Heart left ventricle (tissue), 16 donors: Measurements from ENCODE around the gene NAPG. TPM values are rescaled to one million over a fixed set of nuclear protein-coding genes. Genes with fewer than 3 reads are reported as not detected.
"Not testable (repeated sequence)": the region's sequence is repeated elsewhere in the genome, so short reads cannot be mapped to it uniquely, and the experiment has no call there.

ENCODE experiments used
- ATAC-seq, 4 donors: fragments of 200-7000 bp; cut with Tn5 transposase; one replicate each; pipeline ENCODE4 v1.9.1; 2020 to 2022; ENCODE audit warnings: moderate library complexity in 4 of 4, mild to moderate bottlenecking in 3 of 4, moderate number of reproducible peaks in 1 of 4
- DNase-seq, 5 donors: peaks; one replicate each; pipeline ENCODE4 v3.0.0-alpha.2; 2020
- H3K27ac ChIP-seq, 12 donors: fragments of 200-600 bp; sonication (generic) in 4 of 12; one replicate each; pipeline versions ENCODE4 v1.5.0 to v1.8.0; 2016 to 2022; ENCODE audit warnings: mild to moderate bottlenecking in 2 of 12
- H3K27me3 ChIP-seq, 9 donors: fragments of 200-600 bp; sonication (generic) in 2 of 9; one replicate each; pipeline versions ENCODE4 v1.5.1 to v1.8.0; 2016 to 2022; ENCODE audit warnings: mild to moderate bottlenecking in 3 of 9
- H3K36me3 ChIP-seq, 9 donors: fragments of 200-600 bp; sonication (generic) in 2 of 9; one replicate each; pipeline versions ENCODE4 v1.5.0 to v1.8.0; 2018 to 2022; ENCODE audit warnings: mild to moderate bottlenecking in 2 of 9
- H3K4me1 ChIP-seq, 12 donors: fragments of 200-600 bp; sonication (generic) in 4 of 12; one replicate each; pipeline versions ENCODE4 v1.5.0 to v1.8.0; 2016 to 2022; ENCODE audit warnings: mild to moderate bottlenecking in 3 of 12
- H3K4me3 ChIP-seq, 12 donors: fragments of 200-600 bp; sonication (generic) in 4 of 12; one replicate each; pipeline versions ENCODE4 v1.5.0 to v1.8.0; 2017 to 2022; ENCODE audit warnings: mild to moderate bottlenecking in 9 of 12, moderate library complexity in 4 of 12
- H3K9me3 ChIP-seq, 12 donors: fragments of 200-600 bp; sonication (generic) in 4 of 12; one replicate each; pipeline versions ENCODE4 v1.5.0 to v1.8.0; 2016 to 2022; ENCODE audit warnings: mild to moderate bottlenecking in 1 of 12
- POLR2A ChIP-seq, 2 donors: fragments of 450-650 bp; IDR thresholded peaks; one replicate each; pipeline ENCODE4 v1.6.1; 2017; ENCODE audit warnings: antibody characterized with exemption in 2 of 2, mild to moderate bottlenecking in 2 of 2, moderate library complexity in 2 of 2
- WGBS, 4 donors: extraction: QIAGEN DNeasy Blood & Tissue Kit in 2 of 4; methylation state at CpG; one replicate each; pipeline versions ENCODE4 v1.1.5 to v1.1.7; 2013 to 2018; 5-methylcytosine and 5-hydroxymethylcytosine counted together
- intact Hi-C, 10 donors: fragments of 100-400 bp; cut with DNase I; formaldehyde crosslinking; loops; one replicate each; pipeline versions ENCODE4 v1.11.1 to v1.14.2; 2022
- polyA plus RNA-seq, 2 donors: library from polyadenylated mRNA; stranded (reverse); fragments of 200-250 nt; gene quantifications; one replicate each; pipeline ENCODE4 v1.2.3, GENCODE V29; 2013
- total RNA-seq, 9 donors: library from RNA; depleted of rRNA in 2 of 9; stranded (reverse); fragments of >200 nt in 2 of 9; fragmentation: NEBNext Ultra II Directional in 3 of 9; extraction: Animal tissue kit (Norgen Biotek cat#: 25700) in 3 of 9; gene quantifications; one replicate each; pipeline versions ENCODE4 v1.1.0 to v1.2.4, GENCODE V29; 2016 to 2023
- TF ChIP-seq, protein P1 (sequence below), 12 donors: fragments of 200-600 bp; sonication (generic) in 4 of 12; IDR thresholded peaks; one replicate each; pipeline versions ENCODE4 v1.5.0 to v1.8.0; 2018 to 2022; ENCODE audit warnings: antibody characterized with exemption in 12 of 12, mild to moderate bottlenecking in 5 of 12
- donor health status: ischemic (EF 13 %, LVEDD 7.1; RV severe dilation, severe dysfunction).
- donor health status: healthy with polysubstance abuse.
- donor health status: DM: no; HTN: yes; CAD: no.
- donor health status: DM: no; HTN: no; CAD: no.
- donor health status: ischemic (EF 25% LVEDD 6.9; RV normal size, moderate dysfunction).
- donor health status: ischemic (EF 25% LVEDD 5.7; RV mildly dilated, moderate dysfunction).
- donor health status: healthy.
- donor health status: DM: yes; HTN: yes; CAD: no.
- donor health status: ischemic (EF 35%, LVEDD 5.7; RV mildly dilated, moderate dysfunction).
- donor health status: nonischemic (EF 11% LVEDD 7.7; RV severe dilation, severe dysfunction).
- donor health status: DM: yes; HTN: yes; CAD: no.
- donor health status: PGD.
- donor health status: ischemic (EF 29% LVEDD 5.4; RV normal size, mild dysfunction).
- donor health status: nonischemic (EF 23%, LVEDD 6.1; RV moderate dilation, normal function).

NAPG gene
- total and polyA plus RNA-seq, 11 donors: 12.7 to 46.3 (median 34.5) TPM

DNA sequence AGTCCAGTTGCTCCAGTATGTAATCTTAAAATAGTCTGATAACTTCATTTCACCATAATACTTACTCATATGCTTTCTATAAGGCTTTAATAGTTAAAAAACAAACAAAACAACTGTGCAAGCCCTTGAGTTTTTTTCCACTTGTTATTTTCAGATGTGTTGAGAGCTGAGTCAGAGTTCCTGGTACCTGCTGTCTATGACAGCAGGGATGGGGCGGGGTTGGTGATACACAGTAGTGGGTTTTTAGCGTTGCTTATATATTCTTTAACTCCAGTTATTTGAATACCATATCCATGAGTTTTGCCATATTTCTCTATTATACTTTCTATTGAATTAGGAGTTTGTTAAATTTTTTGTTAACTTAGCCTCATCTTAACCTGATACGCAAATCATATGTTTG, 5.0 kb downstream of the NAPG start:
- DNase-seq: no peak
- TF ChIP-seq POLR2A (IDR thresholded peaks at IDR 0.05): no peak
- TF ChIP-seq, protein P1, sequence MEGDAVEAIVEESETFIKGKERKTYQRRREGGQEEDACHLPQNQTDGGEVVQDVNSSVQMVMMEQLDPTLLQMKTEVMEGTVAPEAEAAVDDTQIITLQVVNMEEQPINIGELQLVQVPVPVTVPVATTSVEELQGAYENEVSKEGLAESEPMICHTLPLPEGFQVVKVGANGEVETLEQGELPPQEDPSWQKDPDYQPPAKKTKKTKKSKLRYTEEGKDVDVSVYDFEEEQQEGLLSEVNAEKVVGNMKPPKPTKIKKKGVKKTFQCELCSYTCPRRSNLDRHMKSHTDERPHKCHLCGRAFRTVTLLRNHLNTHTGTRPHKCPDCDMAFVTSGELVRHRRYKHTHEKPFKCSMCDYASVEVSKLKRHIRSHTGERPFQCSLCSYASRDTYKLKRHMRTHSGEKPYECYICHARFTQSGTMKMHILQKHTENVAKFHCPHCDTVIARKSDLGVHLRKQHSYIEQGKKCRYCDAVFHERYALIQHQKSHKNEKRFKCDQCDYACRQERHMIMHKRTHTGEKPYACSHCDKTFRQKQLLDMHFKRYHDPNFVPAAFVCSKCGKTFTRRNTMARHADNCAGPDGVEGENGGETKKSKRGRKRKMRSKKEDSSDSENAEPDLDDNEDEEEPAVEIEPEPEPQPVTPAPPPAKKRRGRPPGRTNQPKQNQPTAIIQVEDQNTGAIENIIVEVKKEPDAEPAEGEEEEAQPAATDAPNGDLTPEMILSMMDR (IDR thresholded peaks at IDR 0.05): no peak
- intact Hi-C loops: no loop called here
- 63 to 82% (median 74%) methylated on average over 3 of the region's 3 CpGs for WGBS, 4 donors
- Histone ChIP-seq H3K9me3 (no peaks in the 10 kb centered on the region), H3K36me3 (peaks cover 0 to 37% (median 22%) of the 10 kb centered on the region in 9 donors), H3K27me3 (no peaks in the 10 kb centered on the region), H3K4me3 (no peak overlapping the region), H3K4me1 (peaks cover 0 to 56% (median 28%) of the 10 kb centered on the region in 12 donors), H3K27ac (peak overlapping the region in 10 of 12 donors; percentile 2 to 51 (median 38))
- ATAC-seq: peak in 2 of 4 donors; percentile 33 to 49

DNA sequence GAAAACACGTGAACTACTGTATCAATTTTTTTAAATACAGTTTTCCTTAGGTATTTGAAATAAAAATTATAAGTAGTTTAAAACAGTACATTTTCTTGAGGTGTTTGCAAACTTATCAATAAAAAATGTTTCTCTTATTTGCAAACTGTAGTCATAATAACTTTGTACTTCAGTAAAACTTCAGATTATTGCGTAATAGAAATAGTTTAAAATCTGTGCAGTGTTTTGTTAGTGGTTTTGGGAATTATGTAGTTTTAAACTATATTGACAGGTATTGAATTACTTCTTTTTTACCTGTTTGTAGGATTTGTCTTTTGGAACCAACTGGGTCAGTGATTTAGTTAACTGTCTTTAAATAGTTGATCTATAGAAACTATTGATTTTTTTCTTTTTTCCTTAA, 7.3 kb downstream of the NAPG start:
- H3K4me1 ChIP-seq: peaks cover 0 to 44% (median 19%) of the 10 kb centered on the region in 12 donors
- no peaks in the 10 kb centered on the region for H3K9me3 ChIP-seq
- TF ChIP-seq, protein P1 (IDR thresholded peaks at IDR 0.05): no peak
- no peak for TF ChIP-seq POLR2A (IDR thresholded peaks at IDR 0.05)
- no peak for ATAC-seq
- DNase-seq: no peak
- no peak overlapping the region for H3K4me3 ChIP-seq
- H3K36me3 ChIP-seq: peaks cover 0 to 49% (median 22%) of the 10 kb centered on the region in 9 donors
- intact Hi-C loops: no loop called here
- WGBS, 4 donors: 95 to 99% (median 97%) methylated on average over 2 of the region's 2 CpGs
- no peak overlapping the region for H3K27ac ChIP-seq
- no peaks in the 10 kb centered on the region for H3K27me3 ChIP-seq

DNA sequence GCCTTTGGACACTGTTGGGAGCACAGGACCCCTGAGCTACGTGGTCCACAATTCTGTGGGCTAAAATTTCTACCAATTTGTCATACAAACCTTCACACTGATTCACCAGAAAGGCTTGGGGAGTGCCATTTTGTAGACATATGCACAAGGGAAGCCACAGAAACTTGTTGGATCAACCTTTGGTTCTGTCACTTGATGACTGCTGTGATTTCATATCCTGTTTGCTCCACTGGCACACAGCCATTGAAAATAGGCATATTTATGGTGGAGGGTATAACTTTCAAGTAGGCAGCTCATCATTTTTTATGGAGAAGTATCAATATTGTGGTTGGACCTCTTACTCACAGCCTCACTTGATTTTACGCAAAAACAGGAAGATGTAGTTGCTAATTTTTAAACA, 10.5 kb downstream of the NAPG start:
- Histone ChIP-seq H3K9me3 (no peaks in the 10 kb centered on the region), H3K36me3 (peaks cover 0 to 76% (median 47%) of the 10 kb centered on the region in 9 donors), H3K4me3 (no peak overlapping the region), H3K27me3 (no peaks in the 10 kb centered on the region), H3K4me1 (peaks cover 0 to 14% (median 3%) of the 10 kb centered on the region in 12 donors), H3K27ac (peak overlapping the region in 1 of 12 donors; percentile 40)
- DNase-seq (no peak), ATAC-seq (no peak)
- intact Hi-C loops: no loop called here
- WGBS, 4 donors: 89 to 100% (median 95%) methylated on average over 2 of the region's 2 CpGs
- TF ChIP-seq, protein P1 (IDR thresholded peaks at IDR 0.05): no peak
- TF ChIP-seq POLR2A (IDR thresholded peaks at IDR 0.05): no peak

DNA sequence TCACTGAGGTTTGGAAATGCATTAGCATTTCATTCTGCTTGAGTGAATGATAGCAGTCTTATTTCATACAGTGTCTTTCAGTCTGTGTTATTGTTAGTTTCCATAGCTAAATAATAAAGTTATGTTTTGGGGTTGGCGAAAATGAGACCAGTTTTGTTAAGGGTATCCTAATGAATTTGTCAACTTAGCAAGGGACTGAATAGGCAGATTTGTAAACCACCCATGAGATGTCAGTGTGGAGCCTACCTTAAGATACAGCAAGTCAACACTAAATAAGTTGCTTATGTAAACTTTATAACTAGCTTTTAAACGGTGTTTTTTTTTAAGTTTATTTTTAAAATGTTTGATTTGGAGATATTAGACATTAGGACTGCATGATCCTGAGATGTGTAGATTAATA, 11.9 kb downstream of the NAPG start:
- Histone ChIP-seq H3K27ac (no peak overlapping the region), H3K9me3 (no peaks in the 10 kb centered on the region), H3K27me3 (no peaks in the 10 kb centered on the region), H3K4me3 (no peak overlapping the region), H3K4me1 (peaks cover 0 to 9% (median 0%) of the 10 kb centered on the region in 12 donors), H3K36me3 (peaks cover 0 to 80% (median 62%) of the 10 kb centered on the region in 9 donors)
- ATAC-seq (no peak), DNase-seq (no peak)
- 75 to 82% (median 78%) methylated on average over 2 of the region's 2 CpGs for WGBS, 4 donors
- intact Hi-C loops: no loop called here
- TF ChIP-seq, protein P1 (IDR thresholded peaks at IDR 0.05): no peak
- no peak for TF ChIP-seq POLR2A (IDR thresholded peaks at IDR 0.05)

DNA sequence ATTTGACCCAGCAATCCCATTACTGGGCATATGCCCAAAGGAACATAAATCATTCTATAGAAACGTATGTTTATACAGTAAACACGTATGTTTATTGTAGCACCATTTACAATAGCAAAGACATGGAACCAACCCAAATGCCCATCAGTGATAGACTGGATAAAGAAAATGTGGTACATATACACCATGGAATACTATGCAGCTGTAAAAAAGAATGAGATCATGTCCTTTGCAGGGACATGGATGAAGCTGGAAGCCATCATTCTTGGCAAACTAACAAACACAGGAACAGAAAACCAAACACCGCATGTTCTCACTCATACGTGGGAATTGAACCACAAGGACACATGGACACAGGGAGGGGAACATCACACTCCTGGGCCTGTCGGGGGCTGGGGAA, 13.3 kb downstream of the NAPG start:
- H3K27ac ChIP-seq, intact Hi-C loops, H3K4me3 ChIP-seq, H3K9me3 ChIP-seq, DNase-seq, H3K27me3 ChIP-seq, ATAC-seq: not testable (repeated sequence)
- Histone ChIP-seq H3K4me1 (peaks cover 0 to 21% (median 0%) of the 10 kb centered on the region in 12 donors), H3K36me3 (peaks cover 0 to 85% (median 67%) of the 10 kb centered on the region in 9 donors)
- WGBS, 4 donors: 96 to 97% (median 97%) methylated on average over 5 of the region's 5 CpGs
